ENCODE results near the gene TREH. TPM values are rescaled to one million over a fixed set of nuclear protein-coding genes. Genes with fewer than 3 reads are reported as not detected.

TREH gene
- total RNA-seq, 1 donor from 2014 or later, result 0.46 TPM

- Histone ChIP-seq H3K27me3 (no peaks in the 10 kb centered on the region), H3K27ac (no peak overlapping the region), H3K9me3 (no peaks in the 10 kb centered on the region), H3K4me3 (no peak overlapping the region), H3K36me3 (peaks cover 86% of the 10 kb centered on the region), H3K4me1 (no peaks in the 10 kb centered on the region)
- DNase-seq, result peak; percentile 40
- ATAC-seq, result no peak
- intact Hi-C loops (cut with DNase I), result loop anchor here (10.0 kb wide), 1 partner anchor 45 kb away; the partner anchor contains the start of gene PHLDB1
- TF ChIP-seq CTCF (IDR thresholded peaks at IDR 0.05), result no peak
These were observed 29.5 kb downstream of the TREH start for GRCh38 chr11:118649941-118650340.

DNA sequence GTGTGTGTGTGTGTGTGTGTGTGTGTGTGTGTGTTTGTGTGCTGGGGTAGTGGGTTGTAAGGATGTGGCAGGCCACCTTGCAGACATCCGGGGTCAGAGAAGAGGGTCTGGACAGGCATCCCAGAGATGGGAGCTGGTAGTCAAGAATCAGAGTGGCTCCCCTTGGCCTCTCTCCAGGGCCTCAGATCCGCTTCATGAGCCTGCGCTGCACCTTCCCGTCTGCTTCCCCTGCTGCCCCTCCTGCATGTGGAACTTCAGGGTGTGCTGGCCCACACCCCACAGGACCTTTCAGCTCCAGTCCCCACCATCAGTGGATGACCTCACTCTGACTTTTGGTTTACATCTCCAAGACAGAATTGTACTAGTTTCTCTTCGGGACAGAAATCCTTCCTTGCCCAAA lies 31.2 kb downstream of the TREH start:
- no peak for TF ChIP-seq CTCF (IDR thresholded peaks at IDR 0.05)
- Histone ChIP-seq H3K4me1 (no peaks in the 10 kb centered on the region), H3K27ac (no peak overlapping the region), H3K27me3 (no peaks in the 10 kb centered on the region), H3K36me3 (peaks cover 87% of the 10 kb centered on the region), H3K9me3 (no peaks in the 10 kb centered on the region), H3K4me3 (no peak overlapping the region)
- DNase-seq (peak; percentile 22), ATAC-seq (no peak)
- intact Hi-C loops (cut with DNase I), result no loop called here

DNA sequence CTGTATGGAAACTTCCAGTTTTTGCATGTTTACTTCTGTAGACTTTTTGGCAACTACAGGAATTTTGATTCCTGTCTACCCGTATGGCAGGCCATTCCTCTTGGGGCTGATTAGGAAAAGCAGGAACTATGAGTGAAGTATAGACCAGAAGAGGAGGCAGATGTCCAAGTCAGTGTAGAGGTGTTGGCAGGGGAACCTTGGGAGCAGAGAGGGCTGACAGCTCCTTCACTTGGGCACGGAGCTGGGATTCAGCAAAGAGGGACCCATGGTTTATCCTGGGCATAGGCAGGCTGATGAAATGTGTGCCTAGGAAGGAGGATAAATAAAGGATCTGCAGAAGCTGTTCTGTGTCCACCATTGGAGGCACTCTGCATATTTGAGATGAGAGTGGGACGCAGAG lies 33.1 kb downstream of the TREH start:
- intact Hi-C loops (cut with DNase I), result no loop called here
- no peaks in the 10 kb centered on the region for H3K27me3 ChIP-seq
- H3K36me3 ChIP-seq, result peaks cover 89% of the 10 kb centered on the region
- no peak overlapping the region for H3K4me3 ChIP-seq
- no peak overlapping the region for H3K27ac ChIP-seq
- DNase-seq (no peak), ATAC-seq (no peak)
- TF ChIP-seq CTCF (IDR thresholded peaks at IDR 0.05), result no peak
- H3K9me3 ChIP-seq, result no peaks in the 10 kb centered on the region
- no peaks in the 10 kb centered on the region for H3K4me1 ChIP-seq

- intact Hi-C loops (cut with DNase I), result no loop called here
- DNase-seq (no peak), ATAC-seq (no peak)
- no peak overlapping the region for H3K4me3 ChIP-seq
- H3K27ac ChIP-seq, result no peak overlapping the region
- TF ChIP-seq CTCF (IDR thresholded peaks at IDR 0.05), result no peak
- no peaks in the 10 kb centered on the region for H3K27me3 ChIP-seq
- no peaks in the 10 kb centered on the region for H3K9me3 ChIP-seq
- peaks cover 81% of the 10 kb centered on the region for H3K36me3 ChIP-seq
- H3K4me1 ChIP-seq, result no peaks in the 10 kb centered on the region
These were observed 34.3 kb downstream of the TREH start for GRCh38 chr11:118645066-118645715.

- no peak for DNase-seq
- ATAC-seq, result no peak
- Histone ChIP-seq H3K4me3 (no peak overlapping the region), H3K4me1 (no peaks in the 10 kb centered on the region), H3K27ac (no peak overlapping the region), H3K36me3 (peaks cover 81% of the 10 kb centered on the region), H3K27me3 (no peaks in the 10 kb centered on the region), H3K9me3 (no peaks in the 10 kb centered on the region)
- intact Hi-C loops (cut with DNase I), result no loop called here
- no peak for TF ChIP-seq CTCF (IDR thresholded peaks at IDR 0.05)
These were observed 35.0 kb downstream of the TREH start for GRCh38 chr11:118644496-118644895.

- Histone ChIP-seq H3K36me3 (peaks cover 76% of the 10 kb centered on the region), H3K9me3 (no peaks in the 10 kb centered on the region), H3K4me3 (no peak overlapping the region), H3K27ac (no peak overlapping the region), H3K4me1 (no peaks in the 10 kb centered on the region), H3K27me3 (no peaks in the 10 kb centered on the region)
- DNase-seq (no peak), ATAC-seq (no peak)
- TF ChIP-seq CTCF (IDR thresholded peaks at IDR 0.05), result no peak
- intact Hi-C loops (cut with DNase I), result no loop called here
These were observed 35.5 kb downstream of the TREH start for GRCh38 chr11:118643995-118644345.

Measured in upper lobe of right lung (tissue), 1 donor.